ENCODE results near the gene NPPA. TPM values are rescaled to one million over a fixed set of nuclear protein-coding genes. Genes with fewer than 3 reads are reported as not detected.

The NPPA gene
- total RNA-seq, 1 donor from 2014 or later = 1,100 TPM

GRCh38 chr1:11888206-11888876 is 40.8 kb upstream of the NPPA start:
- peaks cover 39% of the 10 kb centered on the region for H3K4me1 ChIP-seq
- DNase-seq = no peak
- intact Hi-C loops (cut with micrococcal nuclease) = no loop called here
- H3K27me3 ChIP-seq (ENCODE audit: low read depth) = no peaks in the 10 kb centered on the region
- no peaks in the 10 kb centered on the region for H3K9me3 ChIP-seq (replicated peaks)
- no peaks in the 10 kb centered on the region for H3K36me3 ChIP-seq
- no peak for TF ChIP-seq CTCF (IDR thresholded peaks at IDR 0.05; ENCODE audit: borderline replicate concordance)
- peak overlapping the region; percentile 89 for H3K27ac ChIP-seq (replicated peaks)
- H3K4me3 ChIP-seq = no peak overlapping the region

GRCh38 chr1:11887666-11888007 is 40.1 kb upstream of the NPPA start:
- TF ChIP-seq CTCF (IDR thresholded peaks at IDR 0.05; ENCODE audit: borderline replicate concordance) = no peak
- H3K27ac ChIP-seq (replicated peaks) = peak overlapping the region; percentile 89
- no peak overlapping the region for H3K4me3 ChIP-seq
- no peaks in the 10 kb centered on the region for H3K36me3 ChIP-seq
- DNase-seq = no peak
- no peaks in the 10 kb centered on the region for H3K27me3 ChIP-seq (ENCODE audit: low read depth)
- intact Hi-C loops (cut with micrococcal nuclease) = no loop called here
- H3K4me1 ChIP-seq = peaks cover 46% of the 10 kb centered on the region
- no peaks in the 10 kb centered on the region for H3K9me3 ChIP-seq (replicated peaks)

GRCh38 chr1:11886986-11887665 is 39.5 kb upstream of the NPPA start:
- intact Hi-C loops (cut with micrococcal nuclease) = no loop called here
- no peaks in the 10 kb centered on the region for H3K27me3 ChIP-seq (ENCODE audit: low read depth)
- H3K4me3 ChIP-seq = no peak overlapping the region
- no peak for TF ChIP-seq CTCF (IDR thresholded peaks at IDR 0.05; ENCODE audit: borderline replicate concordance)
- peak; percentile 81 for DNase-seq
- H3K4me1 ChIP-seq = peaks cover 52% of the 10 kb centered on the region
- H3K36me3 ChIP-seq = no peaks in the 10 kb centered on the region
- H3K9me3 ChIP-seq (replicated peaks) = no peaks in the 10 kb centered on the region
- peak overlapping the region; percentile 89 for H3K27ac ChIP-seq (replicated peaks)

- intact Hi-C loops (cut with micrococcal nuclease) = no loop called here
- H3K36me3 ChIP-seq = no peaks in the 10 kb centered on the region
- peak overlapping the region; percentile 89 for H3K27ac ChIP-seq (replicated peaks)
- no peaks in the 10 kb centered on the region for H3K27me3 ChIP-seq (ENCODE audit: low read depth)
- peaks cover 64% of the 10 kb centered on the region for H3K4me1 ChIP-seq
- no peaks in the 10 kb centered on the region for H3K9me3 ChIP-seq (replicated peaks)
- DNase-seq = peak; percentile 68
- H3K4me3 ChIP-seq = no peak overlapping the region
- no peak for TF ChIP-seq CTCF (IDR thresholded peaks at IDR 0.05; ENCODE audit: borderline replicate concordance)
Observed at GRCh38 chr1:11885916-11886315, 38.3 kb upstream of the NPPA start.

GRCh38 chr1:11882814-11883538 is 35.4 kb upstream of the NPPA start:
- H3K27ac ChIP-seq (replicated peaks) = peak overlapping the region; percentile 91
- no peaks in the 10 kb centered on the region for H3K9me3 ChIP-seq (replicated peaks)
- H3K36me3 ChIP-seq = no peaks in the 10 kb centered on the region
- no peak overlapping the region for H3K4me3 ChIP-seq
- TF ChIP-seq CTCF (IDR thresholded peaks at IDR 0.05; ENCODE audit: borderline replicate concordance) = no peak
- intact Hi-C loops (cut with micrococcal nuclease) = no loop called here
- peak; percentile 90 for DNase-seq
- H3K4me1 ChIP-seq = peaks cover 90% of the 10 kb centered on the region
- no peaks in the 10 kb centered on the region for H3K27me3 ChIP-seq (ENCODE audit: low read depth)

All from left ventricle myocardium inferior (tissue), 1 donor.